ENCODE results near the gene DPP6. TPM values are rescaled to one million over a fixed set of nuclear protein-coding genes. Genes with fewer than 3 reads are reported as not detected.

DPP6 gene
- total and polyA plus RNA-seq, 9 of the 15 experiments (the other 6 are each of a cell fraction or from before 2014, with no cell fraction given), result not detected

DNA sequence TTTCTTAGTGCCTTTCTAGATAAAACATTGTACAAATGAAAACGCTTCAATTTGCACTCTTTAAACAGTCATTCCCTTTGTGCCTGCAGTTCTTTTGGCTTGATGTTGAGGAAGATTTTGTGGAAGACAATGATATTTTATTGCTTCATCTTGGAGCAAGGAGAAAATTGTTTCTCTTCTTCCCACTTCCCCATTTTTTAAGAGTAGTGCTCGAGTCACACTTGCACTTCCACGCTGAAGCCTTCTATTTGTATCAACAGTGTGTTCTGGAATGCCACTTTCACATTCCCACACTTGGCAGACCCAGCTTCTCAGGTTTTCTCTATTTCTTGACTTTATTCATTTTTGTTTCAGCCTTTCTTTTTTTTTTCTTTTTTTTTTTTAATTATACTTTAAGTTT is 581.4 kb downstream of the DPP6 start:
- FAIRE-seq (no peak), DNase-seq (ENCODE audit: extremely low read depth in 1 of 4, low spot score in 3 of 4) (no peak), ATAC-seq (no peak)
- 9% methylated on average over 3 of the region's 3 CpGs for WGBS (ENCODE audit: insufficient coverage, low coverage, missing lambda C conversion rate)
- Histone ChIP-seq H3K27me3 (ENCODE audit: control insufficient read depth in 2 of 2, insufficient read depth in 2 of 2, low read length in 2 of 2) (peaks cover 36 to 48% of the 10 kb centered on the region in 2 experiments), H3K4me3 (no peak overlapping the region), H3K9me1 (ENCODE audit: control insufficient read depth, insufficient read depth, low read length) (no peaks in the 10 kb centered on the region), H3K4me2 (ENCODE audit: insufficient read depth, low read length) (no peak overlapping the region), H3K79me2 (ENCODE audit: control insufficient read depth, insufficient read depth, low read length) (no peaks in the 10 kb centered on the region), H3K27ac (ENCODE audit: extremely low read depth, low read depth, low read length) (no peak overlapping the region), H3K9me3 (replicated peaks; ENCODE audit: control insufficient read depth, insufficient read depth, low read depth, low read length) (no peaks in the 10 kb centered on the region), H3K36me3 (ENCODE audit: control insufficient read depth, insufficient read depth, low read length) (no peaks in the 10 kb centered on the region), H3K4me1 (replicated peaks in 1 of 2; ENCODE audit: control insufficient read depth in 2 of 2, insufficient read depth in 2 of 2, low read length in 2 of 2) (no peaks in the 10 kb centered on the region), H3K9ac (ENCODE audit: insufficient read depth in 1 of 2, low read depth in 2 of 2, low read length in 2 of 2) (no peak overlapping the region), H2AFZ (ENCODE audit: low read depth, low read length) (no peak overlapping the region), H4K20me1 (replicated peaks; ENCODE audit: control insufficient read depth, insufficient read depth, low read length) (no peaks in the 10 kb centered on the region)
- BruUV-seq (replicated peaks), result no TSS peak
- POLR2A ChIA-PET, result no interaction called here
- intact Hi-C loops (cut with micrococcal nuclease) (no loop called here), in situ Hi-C loops (cut with MboI) (no loop called here)
- CTCF ChIA-PET (ENCODE audit: low intra/inter-chr PET ratio), result no interaction called here
- TF ChIP-seq SPI1 (IDR thresholded peaks at IDR 0.05; ENCODE audit: borderline replicate concordance, low read depth, low read length), result peak; percentile 88
- TF ChIP-seq, protein P1, sequence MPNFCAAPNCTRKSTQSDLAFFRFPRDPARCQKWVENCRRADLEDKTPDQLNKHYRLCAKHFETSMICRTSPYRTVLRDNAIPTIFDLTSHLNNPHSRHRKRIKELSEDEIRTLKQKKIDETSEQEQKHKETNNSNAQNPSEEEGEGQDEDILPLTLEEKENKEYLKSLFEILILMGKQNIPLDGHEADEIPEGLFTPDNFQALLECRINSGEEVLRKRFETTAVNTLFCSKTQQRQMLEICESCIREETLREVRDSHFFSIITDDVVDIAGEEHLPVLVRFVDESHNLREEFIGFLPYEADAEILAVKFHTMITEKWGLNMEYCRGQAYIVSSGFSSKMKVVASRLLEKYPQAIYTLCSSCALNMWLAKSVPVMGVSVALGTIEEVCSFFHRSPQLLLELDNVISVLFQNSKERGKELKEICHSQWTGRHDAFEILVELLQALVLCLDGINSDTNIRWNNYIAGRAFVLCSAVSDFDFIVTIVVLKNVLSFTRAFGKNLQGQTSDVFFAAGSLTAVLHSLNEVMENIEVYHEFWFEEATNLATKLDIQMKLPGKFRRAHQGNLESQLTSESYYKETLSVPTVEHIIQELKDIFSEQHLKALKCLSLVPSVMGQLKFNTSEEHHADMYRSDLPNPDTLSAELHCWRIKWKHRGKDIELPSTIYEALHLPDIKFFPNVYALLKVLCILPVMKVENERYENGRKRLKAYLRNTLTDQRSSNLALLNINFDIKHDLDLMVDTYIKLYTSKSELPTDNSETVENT (CRISPR knock-in tag; IDR thresholded peaks at IDR 0.05), result no peak

DNA sequence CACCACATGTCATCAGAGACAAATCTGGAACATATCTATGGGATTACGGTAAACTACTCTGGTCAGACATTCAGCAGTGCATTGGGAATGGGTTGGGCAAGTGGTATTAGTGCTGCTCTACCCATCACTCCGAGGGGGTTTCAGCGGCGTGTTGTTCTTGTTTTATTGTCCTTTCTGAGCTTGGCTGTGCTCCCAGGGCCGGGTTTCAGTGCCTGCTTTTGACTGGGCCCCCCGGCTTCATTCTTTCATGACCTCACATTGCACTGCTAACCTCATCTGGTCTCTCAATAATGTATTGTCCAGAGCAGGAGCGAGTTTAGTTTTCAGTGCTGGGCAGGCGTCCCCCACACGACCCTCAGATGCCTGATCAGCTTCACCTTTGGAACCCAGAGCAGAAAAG is 586.1 kb downstream of the DPP6 start:
- CTCF ChIA-PET (ENCODE audit: low intra/inter-chr PET ratio), result interaction anchor here (1.0 kb wide), 1 partner anchor 106 kb away, joined by 3 read pairs; no protein-coding TSS in a partner anchor
- Histone ChIP-seq H3K9ac (ENCODE audit: insufficient read depth in 1 of 2, low read depth in 2 of 2, low read length in 2 of 2) (no peak overlapping the region), H3K36me3 (ENCODE audit: control insufficient read depth, insufficient read depth, low read length) (no peaks in the 10 kb centered on the region), H3K27ac (ENCODE audit: extremely low read depth, low read depth, low read length) (no peak overlapping the region), H3K4me2 (ENCODE audit: insufficient read depth, low read length) (no peak overlapping the region), H3K27me3 (ENCODE audit: control insufficient read depth in 2 of 2, insufficient read depth in 2 of 2, low read length in 2 of 2) (peaks cover 25 to 32% of the 10 kb centered on the region in 2 experiments), H2AFZ (ENCODE audit: low read depth, low read length) (no peak overlapping the region), H3K4me3 (no peak overlapping the region), H3K4me1 (replicated peaks in 1 of 2; ENCODE audit: control insufficient read depth in 2 of 2, insufficient read depth in 2 of 2, low read length in 2 of 2) (no peaks in the 10 kb centered on the region), H3K79me2 (ENCODE audit: control insufficient read depth, insufficient read depth, low read length) (no peaks in the 10 kb centered on the region), H4K20me1 (replicated peaks; ENCODE audit: control insufficient read depth, insufficient read depth, low read length) (no peaks in the 10 kb centered on the region), H3K9me3 (replicated peaks; ENCODE audit: control insufficient read depth, insufficient read depth, low read depth, low read length) (no peaks in the 10 kb centered on the region), H3K9me1 (ENCODE audit: control insufficient read depth, insufficient read depth, low read length) (no peaks in the 10 kb centered on the region)
- intact Hi-C loops (cut with micrococcal nuclease) (no loop called here), in situ Hi-C loops (cut with MboI) (no loop called here)
- FAIRE-seq (no peak), ATAC-seq (no peak), DNase-seq (ENCODE audit: extremely low read depth in 1 of 4, low spot score in 3 of 4) (no peak)
- WGBS (ENCODE audit: insufficient coverage, low coverage, missing lambda C conversion rate), result 1% methylated on average over 9 of the region's 9 CpGs
- no TSS peak for BruUV-seq (replicated peaks)
- POLR2A ChIA-PET, result no interaction called here
- TF ChIP-seq FOXJ2 (tag; IDR thresholded peaks at IDR 0.05), result no peak
- TF ChIP-seq ARID2 (IDR thresholded peaks at IDR 0.05), result no peak
- TF ChIP-seq, protein P2, sequence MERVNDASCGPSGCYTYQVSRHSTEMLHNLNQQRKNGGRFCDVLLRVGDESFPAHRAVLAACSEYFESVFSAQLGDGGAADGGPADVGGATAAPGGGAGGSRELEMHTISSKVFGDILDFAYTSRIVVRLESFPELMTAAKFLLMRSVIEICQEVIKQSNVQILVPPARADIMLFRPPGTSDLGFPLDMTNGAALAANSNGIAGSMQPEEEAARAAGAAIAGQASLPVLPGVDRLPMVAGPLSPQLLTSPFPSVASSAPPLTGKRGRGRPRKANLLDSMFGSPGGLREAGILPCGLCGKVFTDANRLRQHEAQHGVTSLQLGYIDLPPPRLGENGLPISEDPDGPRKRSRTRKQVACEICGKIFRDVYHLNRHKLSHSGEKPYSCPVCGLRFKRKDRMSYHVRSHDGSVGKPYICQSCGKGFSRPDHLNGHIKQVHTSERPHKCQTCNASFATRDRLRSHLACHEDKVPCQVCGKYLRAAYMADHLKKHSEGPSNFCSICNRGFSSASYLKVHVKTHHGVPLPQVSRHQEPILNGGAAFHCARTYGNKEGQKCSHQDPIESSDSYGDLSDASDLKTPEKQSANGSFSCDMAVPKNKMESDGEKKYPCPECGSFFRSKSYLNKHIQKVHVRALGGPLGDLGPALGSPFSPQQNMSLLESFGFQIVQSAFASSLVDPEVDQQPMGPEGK (CRISPR knock-in tag; IDR thresholded peaks at IDR 0.05; ENCODE audit: borderline replicate concordance), result no peak
